Mononuclear cell (primary cell): ENCODE data around the gene RFC3. TPM values are rescaled to one million over a fixed set of nuclear protein-coding genes. Genes with fewer than 3 reads are reported as not detected.
A peak's percentile ranks its signal among the peaks of the same experiment; 100 is the strongest.
"Not testable (repeated sequence)": the region's sequence is repeated elsewhere in the genome, so short reads cannot be mapped to it uniquely, and the experiment has no call there.

Source experiments
- H3K27me3 ChIP-seq: 2 replicates; pipeline ENCODE4 v1.6.0; 2011; ENCODE audit warnings: low read length, control low read depth; ENCODE audit not compliant: insufficient read depth
- H3K4me1 ChIP-seq: 2 replicates; pipeline ENCODE4 v1.5.1; 2011; ENCODE audit warnings: mild to moderate bottlenecking, low read length, control low read depth; ENCODE audit not compliant: insufficient read depth
- H3K4me3 ChIP-seq: 2 replicates; pipeline ENCODE4 v1.5.1; 2011; ENCODE audit warnings: mild to moderate bottlenecking, low read length, moderate library complexity
- H3K9me3 ChIP-seq: 2 replicates; pipeline ENCODE4 v1.5.1; 2011; ENCODE audit warnings: low read depth, mild to moderate bottlenecking, control low read depth, low read length
- total RNA-seq: library from RNA; depleted of rRNA; stranded (reverse); fragments of >200 nt; gene quantifications from one replicate; pipeline ENCODE4 v1.2.3, GENCODE V29; 2012

RFC3 gene
- total RNA-seq: 6.8 TPM

GRCh38 chr13:33817901-33818706 lies at the start of gene RFC3:
RFC3 (plus strand) TSS chr13:33818149; CDS start chr13:33818179, 30 bp downstream.
- peaks cover 9% of the 10 kb centered on the region for H3K4me1 ChIP-seq
- H3K27me3 ChIP-seq: no peaks in the 10 kb centered on the region
- no peaks in the 10 kb centered on the region for H3K9me3 ChIP-seq
- H3K4me3 ChIP-seq: peak within 1 kb of the TSS; percentile 72

GRCh38 chr13:33771296-33771695 lies 46.7 kb upstream of the RFC3 start:
- Histone ChIP-seq H3K27me3 (peaks cover 2% of the 10 kb centered on the region), H3K9me3 (no peaks in the 10 kb centered on the region), H3K4me3 (no peak overlapping the region), H3K4me1 (no peaks in the 10 kb centered on the region)

GRCh38 chr13:33773790-33774462 lies 44.0 kb upstream of the RFC3 start:
- peaks cover 2% of the 10 kb centered on the region for H3K27me3 ChIP-seq
- no peaks in the 10 kb centered on the region for H3K4me1 ChIP-seq
- no peaks in the 10 kb centered on the region for H3K9me3 ChIP-seq
- no peak overlapping the region for H3K4me3 ChIP-seq

- Histone ChIP-seq H3K9me3 (no peaks in the 10 kb centered on the region), H3K4me3 (no peak overlapping the region), H3K27me3 (peaks cover 2% of the 10 kb centered on the region), H3K4me1 (no peaks in the 10 kb centered on the region)
These were observed 42.4 kb upstream of the RFC3 start for GRCh38 chr13:33775339-33776108.

GRCh38 chr13:33776239-33776881 lies 41.6 kb upstream of the RFC3 start:
- Histone ChIP-seq H3K27me3 (peaks cover 2% of the 10 kb centered on the region), H3K4me3 (no peak overlapping the region), H3K4me1 (no peaks in the 10 kb centered on the region), H3K9me3 (no peaks in the 10 kb centered on the region)

- Histone ChIP-seq H3K27me3 (no peaks in the 10 kb centered on the region), H3K9me3 (no peaks in the 10 kb centered on the region), H3K4me1 (peaks cover 12% of the 10 kb centered on the region), H3K4me3 (no peak overlapping the region)
These were observed 35.3 kb upstream of the RFC3 start for GRCh38 chr13:33782631-33783030.

GRCh38 chr13:33783212-33783611 lies 34.7 kb upstream of the RFC3 start:
- H3K27me3 ChIP-seq, H3K4me3 ChIP-seq, H3K9me3 ChIP-seq: not testable (repeated sequence)
- peaks cover 12% of the 10 kb centered on the region for H3K4me1 ChIP-seq

GRCh38 chr13:33784738-33785137 lies 33.2 kb upstream of the RFC3 start:
- Histone ChIP-seq H3K4me3 (no peak overlapping the region), H3K9me3 (no peaks in the 10 kb centered on the region), H3K27me3 (no peaks in the 10 kb centered on the region), H3K4me1 (peaks cover 12% of the 10 kb centered on the region)

- Histone ChIP-seq H3K4me3 (no peak overlapping the region), H3K9me3 (no peaks in the 10 kb centered on the region), H3K4me1 (peaks cover 12% of the 10 kb centered on the region), H3K27me3 (no peaks in the 10 kb centered on the region)
These were observed 32.6 kb upstream of the RFC3 start for GRCh38 chr13:33785384-33785783.

- Histone ChIP-seq H3K9me3 (no peaks in the 10 kb centered on the region), H3K4me1 (peaks cover 12% of the 10 kb centered on the region), H3K27me3 (no peaks in the 10 kb centered on the region), H3K4me3 (peak overlapping the region; percentile 54)
These were observed 30.8 kb upstream of the RFC3 start for GRCh38 chr13:33787051-33787591.

- peaks cover 12% of the 10 kb centered on the region for H3K4me1 ChIP-seq
- no peak overlapping the region for H3K4me3 ChIP-seq
- no peaks in the 10 kb centered on the region for H3K9me3 ChIP-seq
- no peaks in the 10 kb centered on the region for H3K27me3 ChIP-seq
These were observed 28.8 kb upstream of the RFC3 start for GRCh38 chr13:33789066-33789606.

GRCh38 chr13:33789739-33790138 lies 28.2 kb upstream of the RFC3 start:
- Histone ChIP-seq H3K9me3 (no peaks in the 10 kb centered on the region), H3K4me1 (peaks cover 12% of the 10 kb centered on the region), H3K27me3 (no peaks in the 10 kb centered on the region), H3K4me3 (no peak overlapping the region)

GRCh38 chr13:33793726-33794125 lies 24.2 kb upstream of the RFC3 start:
- Histone ChIP-seq H3K4me1 (peaks cover 4% of the 10 kb centered on the region), H3K9me3 (no peaks in the 10 kb centered on the region), H3K4me3 (no peak overlapping the region), H3K27me3 (no peaks in the 10 kb centered on the region)

- peaks cover 4% of the 10 kb centered on the region for H3K4me1 ChIP-seq
- H3K27me3 ChIP-seq: no peaks in the 10 kb centered on the region
- no peaks in the 10 kb centered on the region for H3K9me3 ChIP-seq
- no peak overlapping the region for H3K4me3 ChIP-seq
These were observed 23.4 kb upstream of the RFC3 start for GRCh38 chr13:33794576-33794975.
